Activated CD8-positive, alpha-beta memory T cell treated with anti-CD3 and anti-CD28 coated beads, Interleukin-2, amount 10 ng/mL, durations not matched to agents 7 days and 5 days (primary cell): ENCODE data around the gene SENP6. TPM values are rescaled to one million over a fixed set of nuclear protein-coding genes. Genes with fewer than 3 reads are reported as not detected.
"Not testable (repeated sequence)": the region's sequence is repeated elsewhere in the genome, so short reads cannot be mapped to it uniquely, and the experiment has no call there.

Experiments
- ATAC-seq: fragments of 150-1000 bp; cut with Tn5 transposase; one replicate; pipeline ENCODE4 v1.10.0; 2021; ENCODE audit warnings: moderate library complexity
- CTCF ChIA-PET: fragments of 350-600 bp; sonication (Branson Sonifier 250); formaldehyde crosslinking; loops from one replicate; lab custom pipeline; 2021; ENCODE audit warnings: antibody characterized with exemption; lab: Charles Lee
- DNase-seq: peaks from one replicate; pipeline ENCODE4 v3.0.0-alpha.2; 2020
- H3K27ac Mint-ChIP-seq: one replicate; pipeline ENCODE4 v1.8.0; 2021; ENCODE audit warnings: mild to moderate bottlenecking, mixed read lengths
- H3K27me3 Mint-ChIP-seq: one replicate; pipeline ENCODE4 v1.8.0; 2021; ENCODE audit warnings: mixed read lengths
- H3K36me3 Mint-ChIP-seq: one replicate; pipeline ENCODE4 v1.8.0; 2021; ENCODE audit warnings: mild to moderate bottlenecking, mixed read lengths
- H3K4me1 Mint-ChIP-seq: one replicate; pipeline ENCODE4 v1.8.0; 2021; ENCODE audit warnings: mixed read lengths
- H3K4me3 Mint-ChIP-seq: one replicate; pipeline ENCODE4 v1.8.0; 2021; ENCODE audit warnings: mild to moderate bottlenecking, moderate library complexity, mixed read lengths
- H3K9me3 Mint-ChIP-seq: one replicate; pipeline ENCODE4 v1.8.0; 2022; ENCODE audit warnings: low read depth, mixed read lengths
- total RNA-seq, 2 experiments: library from RNA; stranded (reverse); gene quantifications; one replicate each; pipeline ENCODE4 v1.2.3, GENCODE V29; 2021

SENP6 gene
- total RNA-seq = 10 to 100 TPM; 79.2 to 80.4 TPM

- Mint-ChIP-seq H3K9me3 (no peaks in the 10 kb centered on the region), H3K27me3 (no peaks in the 10 kb centered on the region), H3K4me1 (peaks cover 50% of the 10 kb centered on the region), H3K36me3 (peaks cover 15% of the 10 kb centered on the region), H3K27ac (peak within 1 kb of the TSS; percentile 97), H3K4me3 (peak within 1 kb of the TSS; percentile 98)
- DNase-seq (peak; percentile 79), ATAC-seq (peak; percentile 77)
- CTCF ChIA-PET = interaction anchor here (2.4 kb wide), 1 partner anchor 10 kb away, joined by 15 read pairs; no protein-coding TSS in a partner anchor
Measured at GRCh38 chr6:75601304-75602245, at the start of gene SENP6. SENP6 (plus strand) TSS chr6:75601880; CDS start chr6:75602525, 645 bp downstream.

- no peaks in the 10 kb centered on the region for H3K9me3 Mint-ChIP-seq
- peaks cover 9% of the 10 kb centered on the region for H3K4me1 Mint-ChIP-seq
- ATAC-seq (no peak), DNase-seq (no peak)
- CTCF ChIA-PET = interaction anchor here (1.2 kb wide), 1 partner anchor 14 kb away, joined by 3 read pairs; no protein-coding TSS in a partner anchor
- H3K36me3 Mint-ChIP-seq = no peaks in the 10 kb centered on the region
- H3K27ac Mint-ChIP-seq = no peak overlapping the region
- H3K4me3 Mint-ChIP-seq = no peak overlapping the region
- peaks cover 9% of the 10 kb centered on the region for H3K27me3 Mint-ChIP-seq
Measured at GRCh38 chr6:75556240-75556639, 45.4 kb upstream of the SENP6 start.

GRCh38 chr6:75557068-75557467 is 44.6 kb upstream of the SENP6 start:
- no peak overlapping the region for H3K4me3 Mint-ChIP-seq
- ATAC-seq = no peak
- DNase-seq = no peak
- peaks cover 16% of the 10 kb centered on the region for H3K27me3 Mint-ChIP-seq
- CTCF ChIA-PET = no interaction called here
- no peaks in the 10 kb centered on the region for H3K9me3 Mint-ChIP-seq
- H3K4me1 Mint-ChIP-seq = peaks cover 3% of the 10 kb centered on the region
- no peaks in the 10 kb centered on the region for H3K36me3 Mint-ChIP-seq
- H3K27ac Mint-ChIP-seq = no peak overlapping the region

- Mint-ChIP-seq H3K4me3 (no peak overlapping the region), H3K27me3 (peaks cover 47% of the 10 kb centered on the region), H3K9me3 (peaks cover 12% of the 10 kb centered on the region), H3K4me1 (peaks cover 3% of the 10 kb centered on the region), H3K36me3 (peaks cover 5% of the 10 kb centered on the region), H3K27ac (no peak overlapping the region)
- DNase-seq = no peak
- peak; percentile 57 for ATAC-seq
- CTCF ChIA-PET = interaction anchor here (0.7 to 1.2 kb wide), 4 partner anchors 10 to 328 kb away, joined by 3 read pairs; no protein-coding TSS in a partner anchor
Measured at GRCh38 chr6:75563032-75563431, 38.6 kb upstream of the SENP6 start.

- peaks cover 8% of the 10 kb centered on the region for H3K36me3 Mint-ChIP-seq
- H3K9me3 Mint-ChIP-seq = peaks cover 19% of the 10 kb centered on the region
- ATAC-seq = no peak
- DNase-seq = no peak
- CTCF ChIA-PET = no interaction called here
- H3K4me1 Mint-ChIP-seq = peaks cover 5% of the 10 kb centered on the region
- H3K27ac Mint-ChIP-seq = no peak overlapping the region
- peaks cover 38% of the 10 kb centered on the region for H3K27me3 Mint-ChIP-seq
- H3K4me3 Mint-ChIP-seq = no peak overlapping the region
Measured at GRCh38 chr6:75566137-75566767, 35.4 kb upstream of the SENP6 start.

- H3K4me3 Mint-ChIP-seq = no peak overlapping the region
- H3K9me3 Mint-ChIP-seq = peaks cover 19% of the 10 kb centered on the region
- ATAC-seq (no peak), DNase-seq (no peak)
- CTCF ChIA-PET = no interaction called here
- peaks cover 8% of the 10 kb centered on the region for H3K36me3 Mint-ChIP-seq
- H3K27me3 Mint-ChIP-seq = peaks cover 31% of the 10 kb centered on the region
- H3K4me1 Mint-ChIP-seq = peaks cover 5% of the 10 kb centered on the region
- H3K27ac Mint-ChIP-seq = no peak overlapping the region
Measured at GRCh38 chr6:75568100-75568499, 33.6 kb upstream of the SENP6 start.

GRCh38 chr6:75568965-75569364 is 32.7 kb upstream of the SENP6 start:
- Mint-ChIP-seq H3K4me1 (peaks cover 5% of the 10 kb centered on the region), H3K36me3 (peaks cover 8% of the 10 kb centered on the region), H3K4me3 (no peak overlapping the region), H3K27me3 (peaks cover 28% of the 10 kb centered on the region), H3K9me3 (peaks cover 19% of the 10 kb centered on the region), H3K27ac (no peak overlapping the region)
- ATAC-seq (no peak), DNase-seq (no peak)
- CTCF ChIA-PET = no interaction called here

GRCh38 chr6:75570671-75571070 is 31.0 kb upstream of the SENP6 start:
- DNase-seq, ATAC-seq, H3K4me1 Mint-ChIP-seq, CTCF ChIA-PET, H3K27ac Mint-ChIP-seq, H3K4me3 Mint-ChIP-seq, H3K36me3 Mint-ChIP-seq: not testable (repeated sequence)
- H3K27me3 Mint-ChIP-seq = peaks cover 12% of the 10 kb centered on the region
- H3K9me3 Mint-ChIP-seq = peaks cover 17% of the 10 kb centered on the region

GRCh38 chr6:75572072-75572471 is 29.6 kb upstream of the SENP6 start:
- Mint-ChIP-seq H3K9me3 (peaks cover 11% of the 10 kb centered on the region), H3K4me1 (peaks cover 5% of the 10 kb centered on the region), H3K36me3 (peaks cover 3% of the 10 kb centered on the region), H3K27ac (no peak overlapping the region), H3K4me3 (no peak overlapping the region), H3K27me3 (peaks cover 7% of the 10 kb centered on the region)
- no peak for ATAC-seq
- DNase-seq = no peak
- CTCF ChIA-PET = no interaction called here

GRCh38 chr6:75579951-75580350 is 21.7 kb upstream of the SENP6 start:
- no peak overlapping the region for H3K27ac Mint-ChIP-seq
- peaks cover 10% of the 10 kb centered on the region for H3K27me3 Mint-ChIP-seq
- CTCF ChIA-PET = no interaction called here
- peaks cover 18% of the 10 kb centered on the region for H3K4me1 Mint-ChIP-seq
- peaks cover 3% of the 10 kb centered on the region for H3K9me3 Mint-ChIP-seq
- no peak for DNase-seq
- no peak overlapping the region for H3K4me3 Mint-ChIP-seq
- ATAC-seq = peak; percentile 60
- H3K36me3 Mint-ChIP-seq = peaks cover 8% of the 10 kb centered on the region

- H3K36me3 Mint-ChIP-seq = peaks cover 8% of the 10 kb centered on the region
- peaks cover 3% of the 10 kb centered on the region for H3K9me3 Mint-ChIP-seq
- peaks cover 18% of the 10 kb centered on the region for H3K4me1 Mint-ChIP-seq
- CTCF ChIA-PET = no interaction called here
- H3K27me3 Mint-ChIP-seq = peaks cover 10% of the 10 kb centered on the region
- ATAC-seq (no peak), DNase-seq (no peak)
- no peak overlapping the region for H3K27ac Mint-ChIP-seq
- H3K4me3 Mint-ChIP-seq = no peak overlapping the region
Measured at GRCh38 chr6:75581231-75581630, 20.4 kb upstream of the SENP6 start.

GRCh38 chr6:75584552-75584951 is 17.1 kb upstream of the SENP6 start:
- H3K9me3 Mint-ChIP-seq, H3K27ac Mint-ChIP-seq, H3K4me3 Mint-ChIP-seq, ATAC-seq, H3K36me3 Mint-ChIP-seq, H3K27me3 Mint-ChIP-seq, DNase-seq, CTCF ChIA-PET: not testable (repeated sequence)
- H3K4me1 Mint-ChIP-seq = peaks cover 15% of the 10 kb centered on the region

- CTCF ChIA-PET = no interaction called here
- Mint-ChIP-seq H3K36me3 (peaks cover 5% of the 10 kb centered on the region), H3K27ac (no peak overlapping the region), H3K4me1 (no peaks in the 10 kb centered on the region), H3K9me3 (peaks cover 3% of the 10 kb centered on the region), H3K4me3 (no peak overlapping the region), H3K27me3 (no peaks in the 10 kb centered on the region)
- ATAC-seq (no peak), DNase-seq (no peak)
Measured at GRCh38 chr6:75588948-75589347, 12.7 kb upstream of the SENP6 start.
